CD14-positive monocyte (primary cell): ENCODE data around the gene PKD1. TPM values are rescaled to one million over a fixed set of nuclear protein-coding genes. Genes with fewer than 3 reads are reported as not detected.

Experiments used
- DNase-seq, 3 donors: peaks; one replicate each; pipeline ENCODE4 v3.0.0-alpha.2; 2011 to 2022
- H2AFZ ChIP-seq: 2 replicates; pipeline ENCODE4 v1.6.0; 2012; ENCODE audit warnings: mild to moderate bottlenecking, low read depth, low read length, inconsistent platforms; ENCODE audit not compliant: insufficient read depth, poor library complexity, severe bottlenecking
- H3K27ac ChIP-seq, 2 donors: 1 replicate in 1 of 2; 2 replicates in 1 of 2; pipeline ENCODE4 v1.5.1; 2012 to 2013; ENCODE audit warnings: low read length in 2 of 2, control low read depth in 1 of 2, inconsistent platforms in 1 of 2, low read depth in 1 of 2, mild to moderate bottlenecking in 1 of 2
- H3K27me3 ChIP-seq, 2 donors: one replicate each; pipeline versions ENCODE4 v1.6.0 to v1.6.1; 2011 to 2013; ENCODE audit warnings: low read length in 2 of 2; ENCODE audit not compliant: control insufficient read depth in 2 of 2, insufficient read depth in 2 of 2
- H3K36me3 ChIP-seq, 2 donors: replicated peaks in 1 of 2; 1 replicate in 1 of 2; 2 replicates in 1 of 2; pipeline versions ENCODE4 v1.5.1 to v1.6.1; 2012 to 2013; ENCODE audit warnings: low read length in 2 of 2, control low read depth in 1 of 2, inconsistent platforms in 1 of 2, mild to moderate bottlenecking in 1 of 2; ENCODE audit not compliant: insufficient read depth in 2 of 2, control insufficient read depth in 1 of 2
- H3K4me1 ChIP-seq, 2 donors: 1 replicate in 1 of 2; 2 replicates in 1 of 2; pipeline versions ENCODE4 v1.5.1 to v1.6.1; 2012 to 2013; ENCODE audit warnings: low read length in 2 of 2, control low read depth in 1 of 2, inconsistent platforms in 1 of 2, mild to moderate bottlenecking in 1 of 2, moderate library complexity in 1 of 2; ENCODE audit not compliant: insufficient read depth in 2 of 2, control insufficient read depth in 1 of 2
- H3K4me2 ChIP-seq: replicated peaks from 2 replicates; pipeline ENCODE3; 2012; ENCODE audit warnings: low read length, moderate library complexity, mild to moderate bottlenecking; ENCODE audit not compliant: poor library complexity, severe bottlenecking; ENCODE audit errors: extremely low read depth
- H3K4me3 ChIP-seq, 3 experiments: fragments of 200-600 bp in 1 of 3; sonication (generic) in 1 of 3; replicated peaks in 1 of 3; 1 replicate in 2 of 3; 2 replicates in 1 of 3; pipeline ENCODE4 v1.5.1; 2011 to 2013; ENCODE audit warnings: low read length in 3 of 3, mild to moderate bottlenecking in 3 of 3, control low read depth in 2 of 3, low read depth in 2 of 3, inconsistent platforms in 1 of 3, moderate library complexity in 1 of 3
- H3K79me2 ChIP-seq: 2 replicates; pipeline ENCODE4 v1.6.0; 2012; ENCODE audit warnings: mild to moderate bottlenecking, control low read depth, inconsistent platforms, low read length, moderate library complexity; ENCODE audit not compliant: insufficient read depth
- H3K9ac ChIP-seq: 2 replicates; pipeline ENCODE4 v1.6.0; 2017; ENCODE audit warnings: low read length, mild to moderate bottlenecking; ENCODE audit not compliant: insufficient read depth, poor library complexity, severe bottlenecking
- H3K9me3 ChIP-seq, 2 donors: replicated peaks in 1 of 2; 1 replicate in 1 of 2; 2 replicates in 1 of 2; pipeline versions ENCODE4 v1.5.1 to v1.6.1; 2012 to 2013; ENCODE audit warnings: low read length in 2 of 2, control low read depth in 1 of 2; ENCODE audit not compliant: control insufficient read depth in 1 of 2, insufficient read depth in 1 of 2
- H4K20me1 ChIP-seq: 2 replicates; pipeline ENCODE4 v1.6.0; 2012; ENCODE audit warnings: mild to moderate bottlenecking, low read length, control low read depth, moderate library complexity; ENCODE audit not compliant: insufficient read depth
- H3K27ac Mint-ChIP-seq, 7 donors: one replicate each; pipeline ENCODE4 v1.8.0; 2020; ENCODE audit warnings: mild to moderate bottlenecking in 7 of 7, mixed read lengths in 7 of 7, moderate library complexity in 6 of 7, inconsistent platforms in 2 of 7
- H3K27me3 Mint-ChIP-seq, 3 donors: one replicate each; pipeline ENCODE4 v1.8.0; 2021 to 2022; ENCODE audit warnings: low read depth in 3 of 3, mild to moderate bottlenecking in 3 of 3, mixed read lengths in 3 of 3, moderate library complexity in 3 of 3, inconsistent platforms in 1 of 3
- H3K36me3 Mint-ChIP-seq, 2 donors: one replicate each; pipeline ENCODE4 v1.8.0; 2020; ENCODE audit warnings: mixed read lengths in 2 of 2, inconsistent platforms in 1 of 2, mild to moderate bottlenecking in 1 of 2
- H3K4me1 Mint-ChIP-seq: one replicate; pipeline ENCODE4 v1.8.0; 2020; ENCODE audit warnings: mild to moderate bottlenecking, mixed read lengths
- H3K4me3 Mint-ChIP-seq, 2 donors: one replicate each; pipeline ENCODE4 v1.8.0; 2020; ENCODE audit warnings: mild to moderate bottlenecking in 2 of 2, mixed read lengths in 2 of 2, moderate library complexity in 1 of 2
- H3K9me3 Mint-ChIP-seq, 7 donors: one replicate each; pipeline ENCODE4 v1.8.0; 2020 to 2022; ENCODE audit warnings: mixed read lengths in 7 of 7, mild to moderate bottlenecking in 6 of 7, moderate library complexity in 6 of 7, inconsistent platforms in 2 of 7
- CTCF ChIP-seq: fragments of 200-600 bp; IDR thresholded peaks from one replicate; pipeline ENCODE4 v1.8.0; 2022; ENCODE audit warnings: antibody characterized with exemption, mild to moderate bottlenecking
- WGBS: methylation state at CpG from one replicate; pipeline ENCODE4 v1.1.5; 2013; ENCODE audit warnings: missing lambda C conversion rate; ENCODE audit not compliant: insufficient coverage; 5-methylcytosine and 5-hydroxymethylcytosine counted together
- intact Hi-C, 2 donors: fragments of 100-400 bp; cut with micrococcal nuclease; formaldehyde crosslinking; loops; one replicate each; pipeline versions ENCODE4 v1.15.0 to v1.15.1; 2023
- polyA plus RNA-seq, 3 donors: library from polyadenylated mRNA; depleted of rRNA in 1 of 3; unstranded in 2 of 3; stranded (reverse) in 1 of 3; fragments of 300-500 nt in 2 of 3; fragments of >200 nt in 1 of 3; fragmentation: Illumina TruSeq in 2 of 3; gene quantifications; 1 replicate in 2 of 3; 2 replicates in 1 of 3; pipeline ENCODE4 v1.2.3, GENCODE V29; 2012 to 2021
- small RNA-seq: library from RNA; depleted of rRNA; stranded (forward); fragments of <200 nt; gene quantifications from one replicate; pipeline ENCODE3, GENCODE V24; 2012; ENCODE audit warnings: low read depth; ENCODE audit not compliant: insufficient read length

Gene PKD1
- polyA plus RNA-seq, 3 donors: 0.22 to 53.8 (median 1.6) TPM

- TF ChIP-seq CTCF: no peak
- intact Hi-C loops: no loop called here
- Mint-ChIP-seq H3K27me3 (peaks cover 0 to 5% (median 4%) of the 10 kb centered on the region in 3 donors), H3K4me3 (no peak overlapping the region), H3K4me1 (peaks cover 7% of the 10 kb centered on the region), H3K36me3 (peaks cover 3 to 4% of the 10 kb centered on the region in 2 donors), H3K27ac (no peak overlapping the region), H3K9me3 (no peaks in the 10 kb centered on the region)
- DNase-seq: no peak
- H3K9ac ChIP-seq: no peak overlapping the region
- no peaks in the 10 kb centered on the region for H3K27me3 ChIP-seq
- H3K4me1 ChIP-seq: peaks cover 10 to 12% of the 10 kb centered on the region in 2 donors
- 83% methylated on average over 22 of the region's 29 CpGs for WGBS
- H3K4me2 ChIP-seq: no peak overlapping the region
- no peaks in the 10 kb centered on the region for H3K9me3 ChIP-seq
- no peak overlapping the region for H3K4me3 ChIP-seq
- no peaks in the 10 kb centered on the region for H4K20me1 ChIP-seq
- H3K27ac ChIP-seq: no peak overlapping the region
- no peak overlapping the region for H2AFZ ChIP-seq
- H3K36me3 ChIP-seq: no peaks in the 10 kb centered on the region
- no peaks in the 10 kb centered on the region for H3K79me2 ChIP-seq
Measured at GRCh38 chr16:2039274-2040031, 96.2 kb downstream of the PKD1 start.

Small RNAs within 50 kb of the gene (small RNA-seq; reads per million reads assigned to genes)
- gene MIR1225 (not detected), gene MIR3180-5 (not detected), gene MIR4516 (not detected), gene RF00019 (not detected), gene SNORD60 (not detected)

Other genes starting within 250 kb of the PKD1 start
- not detected for gene HS3ST6, start 217.5 kb downstream of the PKD1 start, polyA plus RNA-seq
- 100 to 1,000 TPM; 116 to 427 (median 416) TPM for gene MSRB1, start 192.7 kb downstream of the PKD1 start, polyA plus RNA-seq
- not detected for gene RPL3L, start 181.2 kb downstream of the PKD1 start, polyA plus RNA-seq
- gene NDUFB10, start 176.4 kb downstream of the PKD1 start, polyA plus RNA-seq: 100 to 1,000 TPM; 121 to 215 (median 186) TPM
- 1,000 to 10,000 TPM; 1,849 to 2,136 (median 1,893) TPM for gene RPS2, start 171.1 kb downstream of the PKD1 start, polyA plus RNA-seq
- not detected for gene RNF151, start 169.0 kb downstream of the PKD1 start, polyA plus RNA-seq
- gene TBL3, start 163.8 kb downstream of the PKD1 start, polyA plus RNA-seq: 10 to 100 TPM; 33.9 to 37.8 (median 36.0) TPM
- under 1 TPM in 1 of 3 donors, not detected in 2; 0.09 TPM for gene NOXO1, start 154.4 kb downstream of the PKD1 start, polyA plus RNA-seq
- 10 to 100 TPM in 2 of 3 donors, 1 to 10 TPM in 1; 8.1 to 22.7 (median 22.4) TPM for gene GFER, start 151.7 kb downstream of the PKD1 start, polyA plus RNA-seq
- gene SYNGR3, start 145.9 kb downstream of the PKD1 start, polyA plus RNA-seq: under 1 TPM in 2 of 3 donors, not detected in 1; 0.20 to 0.29 TPM
- 10 to 100 TPM in 1 of 3 donors, 1 to 10 TPM in 2; 1.4 to 42.1 (median 1.5) TPM for gene ZNF598, start 126.1 kb downstream of the PKD1 start, polyA plus RNA-seq
- gene NPW, start 116.1 kb downstream of the PKD1 start, polyA plus RNA-seq: not detected
- 1 to 10 TPM in 1 of 3 donors, under 1 TPM in 2; 0.66 to 8.2 (median 0.78) TPM for gene NHERF2, start 109.0 kb downstream of the PKD1 start, polyA plus RNA-seq
- gene NTHL1, start 88.1 kb downstream of the PKD1 start, polyA plus RNA-seq: 10 to 100 TPM in 1 of 3 donors, 1 to 10 TPM in 2; 9.2 to 22.4 (median 9.6) TPM
- 10 to 100 TPM; 11.7 to 95.1 (median 20.8) TPM for gene TSC2, start 87.9 kb downstream of the PKD1 start, polyA plus RNA-seq
- gene RAB26, start 12.7 kb upstream of the PKD1 start, polyA plus RNA-seq: not detected
- 10 to 100 TPM in 1 of 3 donors, 1 to 10 TPM in 2; 5.9 to 41.9 (median 6.7) TPM for gene TRAF7, start 19.9 kb upstream of the PKD1 start, polyA plus RNA-seq
- not detected for gene CASKIN1, start 60.7 kb upstream of the PKD1 start, polyA plus RNA-seq
- 10 to 100 TPM; 29.9 to 54.3 (median 30.5) TPM for gene MLST8, start 69.6 kb upstream of the PKD1 start, polyA plus RNA-seq
- gene BRICD5, start 75.0 kb upstream of the PKD1 start, polyA plus RNA-seq: 1 to 10 TPM in 1 of 3 donors, not detected in 2; 8.8 TPM
- 10 to 100 TPM in 2 of 3 donors, 1 to 10 TPM in 1; 7.2 to 20.2 (median 19.2) TPM for gene PGP, start 78.9 kb upstream of the PKD1 start, polyA plus RNA-seq
- 10 to 100 TPM in 1 of 3 donors, 1 to 10 TPM in 2; 4.9 to 50.9 (median 5.8) TPM for gene E4F1, start 87.7 kb upstream of the PKD1 start, polyA plus RNA-seq
- gene DNASE1L2, start 100.5 kb upstream of the PKD1 start, polyA plus RNA-seq: 1 to 10 TPM in 1 of 3 donors, not detected in 2; 1.1 TPM
- 10 to 100 TPM; 29.9 to 74.5 (median 52.3) TPM for gene ECI1, start 115.7 kb upstream of the PKD1 start, polyA plus RNA-seq
- 100 to 1,000 TPM in 2 of 3 donors, 10 to 100 TPM in 1; 93.7 to 176 (median 106) TPM for gene RNPS1, start 132.2 kb upstream of the PKD1 start, polyA plus RNA-seq
- 1 to 10 TPM in 1 of 3 donors, under 1 TPM in 2; 0.06 to 1.2 (median 0.68) TPM for gene ABCA3, start 204.8 kb upstream of the PKD1 start, polyA plus RNA-seq